Esophagus muscularis mucosa (tissue), 4 donors: ENCODE measurements around the gene ICAM1. TPM values are rescaled to one million over a fixed set of nuclear protein-coding genes. Genes with fewer than 3 reads are reported as not detected.

ENCODE experiments used
- DNase-seq: peaks from one replicate; pipeline ENCODE4 v3.0.0-alpha.2; 2017; ENCODE audit errors: extremely low spot score
- H3K27ac ChIP-seq, 4 donors: fragments of 200-600 bp; sonication (generic); replicated peaks in 1 of 4; 1 replicate in 3 of 4; 2 replicates in 1 of 4; pipeline ENCODE4 v1.5.1; 2016 to 2019; ENCODE audit warnings: mild to moderate bottlenecking in 1 of 4
- H3K27me3 ChIP-seq, 4 donors: fragments of 200-600 bp; sonication (generic); one replicate each; pipeline versions ENCODE4 v1.5.1 to v1.6.0; 2016 to 2019
- H3K36me3 ChIP-seq, 4 donors: fragments of 200-600 bp; sonication (generic); one replicate each; pipeline ENCODE4 v1.5.1; 2016 to 2019
- H3K4me1 ChIP-seq, 4 donors: fragments of 200-600 bp; sonication (generic); one replicate each; pipeline ENCODE4 v1.5.1; 2016 to 2019
- H3K4me3 ChIP-seq, 4 donors: fragments of 200-600 bp; sonication (generic); 1 replicate in 2 of 4; 2 replicates in 2 of 4; pipeline ENCODE4 v1.5.1; 2016 to 2019; ENCODE audit warnings: mild to moderate bottlenecking in 4 of 4, moderate library complexity in 1 of 4
- H3K9me3 ChIP-seq, 4 donors: fragments of 200-600 bp; sonication (generic); 1 replicate in 3 of 4; 2 replicates in 1 of 4; pipeline ENCODE4 v1.5.1; 2016 to 2019
- EP300 ChIP-seq: sonication (generic); formaldehyde crosslinking; IDR thresholded peaks from one replicate; pipeline ENCODE4 v1.6.1; 2017; ENCODE audit warnings: antibody characterized with exemption
- POLR2A ChIP-seq: fragments of 450-650 bp; IDR thresholded peaks from one replicate; pipeline ENCODE4 v1.6.1; 2017; ENCODE audit warnings: antibody characterized with exemption, moderate library complexity, mild to moderate bottlenecking, low read depth
- POLR2AphosphoS5 ChIP-seq, 2 donors: sonication (generic); formaldehyde crosslinking; IDR thresholded peaks; one replicate each; pipeline ENCODE4 v1.6.1; 2017; ENCODE audit warnings: antibody characterized with exemption in 2 of 2
- WGBS: methylation state at CpG from one replicate; pipeline ENCODE4 v1.1.5; 2018; 5-methylcytosine and 5-hydroxymethylcytosine counted together
- intact Hi-C: fragments of 100-400 bp; cut with DNase I; formaldehyde crosslinking; loops from one replicate; pipeline ENCODE4 v1.15.1; 2023
- total RNA-seq, 4 donors: library from RNA; depleted of rRNA; stranded (reverse); fragments of >200 nt; gene quantifications; one replicate each; pipeline versions ENCODE4 v1.1.0 to v1.2.1, GENCODE V29; 2016
- TF ChIP-seq, protein P1 (sequence below), 3 experiments: fragments of 200-600 bp in 2 of 3; fragments of 450-650 bp in 1 of 3; sonication (generic) in 2 of 3; IDR thresholded peaks; one replicate each; pipeline ENCODE4 v1.5.1; 2017 to 2019; ENCODE audit warnings: antibody characterized with exemption in 3 of 3, mild to moderate bottlenecking in 2 of 3, moderate library complexity in 1 of 3

ICAM1 gene
- total RNA-seq, 4 donors from 2014 or later = 15.8 to 63.5 (median 18.4) TPM

DNA sequence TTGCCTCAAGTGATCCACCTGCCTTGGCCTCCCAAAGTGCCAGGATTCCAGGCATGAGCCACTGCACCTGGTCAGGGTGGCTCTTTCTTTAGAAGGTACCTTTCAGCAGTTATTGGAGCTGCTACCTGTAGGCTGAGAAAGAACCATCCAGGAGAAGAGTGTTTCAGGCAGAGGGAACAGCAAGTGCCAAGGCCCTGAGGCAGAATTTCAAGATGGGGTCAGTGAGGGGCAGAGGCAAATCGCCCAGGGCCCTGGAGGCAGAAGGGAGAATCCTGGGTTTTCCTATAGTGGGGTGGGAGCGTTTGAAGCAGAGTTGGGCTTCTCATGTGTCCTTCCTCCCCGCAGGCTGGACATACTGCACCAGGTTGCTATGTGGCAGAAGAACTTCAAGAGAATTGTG, 16.7 kb upstream of the ICAM1 start:
- Histone ChIP-seq H3K27ac (no peak overlapping the region), H3K4me1 (peaks cover 20 to 42% (median 39%) of the 10 kb centered on the region in 4 donors), H3K27me3 (no peaks in the 10 kb centered on the region), H3K4me3 (no peak overlapping the region), H3K36me3 (peaks cover 31 to 55% (median 50%) of the 10 kb centered on the region in 4 donors), H3K9me3 (no peaks in the 10 kb centered on the region)
- intact Hi-C loops = loop anchor here (5.0 to 10.0 kb wide), 2 partner anchors 149 to 322 kb away; partner anchors contain the start of genes ANGPTL6 and PPAN
- DNase-seq = no peak
- WGBS = 90% methylated on average over 3 of the region's 3 CpGs
- TF ChIP-seq POLR2AphosphoS5 (IDR thresholded peaks at IDR 0.05) (no peak), EP300 (no peak), POLR2A (no peak)
- TF ChIP-seq, protein P1, sequence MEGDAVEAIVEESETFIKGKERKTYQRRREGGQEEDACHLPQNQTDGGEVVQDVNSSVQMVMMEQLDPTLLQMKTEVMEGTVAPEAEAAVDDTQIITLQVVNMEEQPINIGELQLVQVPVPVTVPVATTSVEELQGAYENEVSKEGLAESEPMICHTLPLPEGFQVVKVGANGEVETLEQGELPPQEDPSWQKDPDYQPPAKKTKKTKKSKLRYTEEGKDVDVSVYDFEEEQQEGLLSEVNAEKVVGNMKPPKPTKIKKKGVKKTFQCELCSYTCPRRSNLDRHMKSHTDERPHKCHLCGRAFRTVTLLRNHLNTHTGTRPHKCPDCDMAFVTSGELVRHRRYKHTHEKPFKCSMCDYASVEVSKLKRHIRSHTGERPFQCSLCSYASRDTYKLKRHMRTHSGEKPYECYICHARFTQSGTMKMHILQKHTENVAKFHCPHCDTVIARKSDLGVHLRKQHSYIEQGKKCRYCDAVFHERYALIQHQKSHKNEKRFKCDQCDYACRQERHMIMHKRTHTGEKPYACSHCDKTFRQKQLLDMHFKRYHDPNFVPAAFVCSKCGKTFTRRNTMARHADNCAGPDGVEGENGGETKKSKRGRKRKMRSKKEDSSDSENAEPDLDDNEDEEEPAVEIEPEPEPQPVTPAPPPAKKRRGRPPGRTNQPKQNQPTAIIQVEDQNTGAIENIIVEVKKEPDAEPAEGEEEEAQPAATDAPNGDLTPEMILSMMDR (IDR thresholded peaks at IDR 0.05) = no peak

DNA sequence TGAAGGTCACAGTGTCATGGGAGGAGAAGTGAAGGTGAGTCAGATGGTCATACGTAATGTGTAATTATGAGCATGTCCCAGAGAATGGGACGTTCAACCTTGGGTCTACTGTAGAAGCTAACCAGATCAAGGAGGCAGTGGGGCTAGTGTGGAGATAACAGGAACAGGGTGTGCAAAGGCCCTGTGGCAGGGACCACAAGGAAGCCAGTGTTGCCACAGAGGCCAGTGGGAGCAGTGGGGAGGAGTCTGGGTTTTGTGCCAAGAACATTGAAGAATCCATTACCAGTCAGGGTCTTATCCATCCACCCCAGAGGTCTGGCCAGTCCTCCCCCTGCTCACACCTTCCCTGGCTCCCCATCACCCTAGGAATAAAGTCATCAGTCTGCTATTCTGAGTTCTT, 15.6 kb upstream of the ICAM1 start:
- Histone ChIP-seq H3K27me3 (no peaks in the 10 kb centered on the region), H3K36me3 (peaks cover 31 to 66% (median 59%) of the 10 kb centered on the region in 4 donors), H3K4me1 (peaks cover 14 to 37% (median 36%) of the 10 kb centered on the region in 4 donors), H3K4me3 (no peak overlapping the region), H3K27ac (no peak overlapping the region), H3K9me3 (no peaks in the 10 kb centered on the region)
- intact Hi-C loops = loop anchor here (10.0 kb wide), 1 partner anchor 151 kb away; the partner anchor contains the start of genes ANGPTL6 and PPAN
- no peak for DNase-seq
- WGBS = 96% methylated on average over 2 of the region's 2 CpGs
- TF ChIP-seq POLR2A (no peak), EP300 (no peak), POLR2AphosphoS5 (IDR thresholded peaks at IDR 0.05) (no peak)
- TF ChIP-seq, protein P1 (IDR thresholded peaks at IDR 0.05) = no peak

DNA sequence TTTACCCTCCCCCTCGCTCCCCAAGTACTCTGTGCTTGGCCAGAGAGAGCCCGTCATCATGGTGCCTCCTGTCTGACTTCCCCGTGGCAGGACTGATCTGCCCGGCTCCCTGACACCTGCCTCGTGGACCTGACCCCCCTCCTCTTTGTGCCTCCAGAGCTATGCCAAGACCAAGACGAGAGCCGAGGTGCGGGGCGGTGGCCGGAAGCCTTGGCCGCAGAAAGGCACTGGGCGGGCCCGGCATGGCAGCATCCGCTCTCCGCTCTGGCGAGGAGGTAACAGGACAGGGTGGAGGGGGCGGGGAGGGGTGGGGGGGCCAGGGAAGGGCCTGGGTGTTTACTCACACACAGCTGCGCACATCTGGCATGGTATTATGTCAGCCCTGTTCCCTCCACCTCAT, 14.4 kb upstream of the ICAM1 start:
- DNase-seq = no peak
- no peak overlapping the region for H3K4me3 ChIP-seq
- H3K27ac ChIP-seq = peak overlapping the region in 1 of 4 donors; percentile 4
- intact Hi-C loops = loop anchor here (10.0 kb wide), 1 partner anchor 152 kb away; the partner anchor contains the start of genes ANGPTL6 and PPAN
- WGBS = 87% methylated on average over 18 of the region's 18 CpGs
- no peaks in the 10 kb centered on the region for H3K9me3 ChIP-seq
- H3K36me3 ChIP-seq = peaks cover 31 to 66% (median 59%) of the 10 kb centered on the region in 4 donors
- TF ChIP-seq, protein P1 (IDR thresholded peaks at IDR 0.05) = no peak
- TF ChIP-seq POLR2A = no peak
- TF ChIP-seq POLR2AphosphoS5 (IDR thresholded peaks at IDR 0.05) = no peak
- H3K4me1 ChIP-seq = peaks cover 6 to 26% (median 25%) of the 10 kb centered on the region in 4 donors
- H3K27me3 ChIP-seq = no peaks in the 10 kb centered on the region

DNA sequence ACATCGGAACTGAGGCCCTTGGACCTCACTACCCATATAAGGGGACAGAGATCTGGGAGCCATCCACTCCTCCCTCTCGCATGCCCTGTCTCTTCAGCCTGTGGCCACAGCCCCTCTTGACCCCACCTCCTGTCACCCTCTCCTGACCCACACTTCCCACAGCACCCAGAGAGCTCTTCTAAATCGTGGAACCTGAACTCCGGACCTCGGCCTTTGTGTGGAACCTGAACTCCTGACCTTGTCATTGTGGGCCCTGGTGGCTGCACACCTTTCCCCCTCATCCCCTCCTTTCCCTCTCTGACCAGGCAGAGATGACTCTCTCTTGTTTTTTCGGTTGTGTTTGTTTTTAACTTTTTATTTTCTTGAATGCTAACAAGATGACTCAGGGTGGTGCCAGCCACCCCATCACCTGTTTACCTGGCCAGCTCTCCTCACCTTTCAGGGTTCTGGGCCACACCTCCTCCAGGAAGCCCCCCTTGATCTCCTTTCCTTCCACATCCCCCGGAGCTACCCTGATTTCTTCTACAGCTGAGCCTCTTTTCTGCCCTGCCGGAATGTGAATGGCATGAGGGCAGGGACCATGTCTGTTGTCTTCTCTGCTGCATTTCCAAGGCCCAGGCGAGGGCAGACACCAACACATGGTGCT, 13.8 kb upstream of the ICAM1 start:
- no peak for DNase-seq
- peaks cover 31 to 66% (median 59%) of the 10 kb centered on the region in 4 donors for H3K36me3 ChIP-seq
- H3K9me3 ChIP-seq = no peaks in the 10 kb centered on the region
- no peak overlapping the region for H3K4me3 ChIP-seq
- TF ChIP-seq EP300 = no peak
- TF ChIP-seq POLR2A = no peak
- no peak for TF ChIP-seq POLR2AphosphoS5 (IDR thresholded peaks at IDR 0.05)
- TF ChIP-seq, protein P1 (IDR thresholded peaks at IDR 0.05) = no peak
- 84% methylated on average over 9 of the region's 9 CpGs for WGBS
- H3K27me3 ChIP-seq = no peaks in the 10 kb centered on the region
- intact Hi-C loops = loop anchor here (10.0 kb wide), 1 partner anchor 152 kb away; the partner anchor contains the start of genes ANGPTL6 and PPAN
- peaks cover 6 to 26% (median 25%) of the 10 kb centered on the region in 4 donors for H3K4me1 ChIP-seq
- H3K27ac ChIP-seq = no peak overlapping the region
